ENCODE measurements around the gene DNAJA4. TPM values are rescaled to one million over a fixed set of nuclear protein-coding genes. Genes with fewer than 3 reads are reported as not detected.

The DNAJA4 gene
- polyA plus RNA-seq, 2 of the 4 experiments (the other 2 are of a cell fraction): 0.05 to 0.13 TPM

- Histone ChIP-seq H3K27ac (no peak overlapping the region), H3K9me3 (peaks cover 4% of the 10 kb centered on the region; the same call in 1 of the 3 replicates), H3K4me2 (no peak overlapping the region), H3K4me3 (no peak overlapping the region), H3K4me1 (0 out of 3 replicates have a peak, but pooled peaks cover 3% of the 10 kb centered on the region)
- POLR2A ChIA-PET: interaction anchor here (0.6 kb wide), 1 partner anchor 74 kb away, joined by 3 read pairs; the partner anchor contains the start of gene IDH3A
- CTCF ChIA-PET: interaction anchor here (0.8 to 9.7 kb wide), 6 partner anchors 17 to 115 kb away, joined by 3 to 93 read pairs (median 4); no protein-coding TSS in a partner anchor
- ATAC-seq: no peak
- no peak for DNase-seq (ENCODE audit: low read depth in 1 of 2, low spot score in 1 of 2)
- 35% methylated on average over 4 of the region's 4 CpGs for WGBS (ENCODE audit: missing lambda C conversion rate)
- TF ChIP-seq KDM5A (IDR thresholded peaks at IDR 0.05): no peak
- TF ChIP-seq MAFK (IDR thresholded peaks at IDR 0.05; ENCODE audit: partially characterized antibody): peak; percentile 77
- FAIRE-seq: no peak
These were observed 40.9 kb upstream of the DNAJA4 start for GRCh38 chr15:78223396-78224022.

DNA sequence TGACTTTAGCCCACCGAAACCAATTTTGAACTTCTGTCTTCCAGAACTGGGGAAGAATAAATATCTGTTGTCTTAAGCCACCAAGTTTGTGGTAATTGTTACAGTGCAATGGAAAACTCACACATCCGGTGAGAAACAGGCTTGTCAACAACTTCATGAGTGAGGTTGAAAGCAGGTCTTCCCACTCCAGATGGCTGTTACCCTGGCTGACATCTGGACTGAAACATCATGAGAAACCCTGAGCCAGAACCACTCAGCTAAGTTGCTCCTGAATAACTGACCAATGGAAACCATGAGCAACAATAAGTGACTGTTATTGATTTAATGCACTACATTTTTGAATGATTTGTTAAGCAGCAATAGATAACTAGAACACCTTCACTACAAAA is 40.3 kb upstream of the DNAJA4 start:
- peaks cover 4% of the 10 kb centered on the region; the same call in 1 of the 3 replicates for H3K9me3 ChIP-seq
- ATAC-seq (no peak), FAIRE-seq (no peak), DNase-seq (ENCODE audit: low read depth in 1 of 2, low spot score in 1 of 2) (no peak)
- CTCF ChIA-PET: interaction anchor here (0.8 to 9.7 kb wide), 7 partner anchors 16 to 116 kb away, joined by 3 to 93 read pairs (median 5); partner anchors contain the start of gene CIB2
- 81% methylated on average over 2 of the region's 2 CpGs for WGBS (ENCODE audit: missing lambda C conversion rate)
- no peak for TF ChIP-seq MAFK (IDR thresholded peaks at IDR 0.05; ENCODE audit: partially characterized antibody)
- no peak for TF ChIP-seq CTCF (IDR thresholded peaks at IDR 0.05)
- no peak for TF ChIP-seq NFE2L2 (conservative IDR thresholded peaks at IDR 0.05; ENCODE audit: low read length)
- TF ChIP-seq FOSB (CRISPR knock-in tag; IDR thresholded peaks at IDR 0.05): no peak
- POLR2A ChIA-PET: no interaction called here
- H3K27ac ChIP-seq: no peak overlapping the region
- no peak overlapping the region for H3K4me3 ChIP-seq
- H3K4me1 ChIP-seq: 0 out of 3 replicates have a peak, but pooled peaks cover 3% of the 10 kb centered on the region
- no peak overlapping the region for H3K4me2 ChIP-seq

DNA sequence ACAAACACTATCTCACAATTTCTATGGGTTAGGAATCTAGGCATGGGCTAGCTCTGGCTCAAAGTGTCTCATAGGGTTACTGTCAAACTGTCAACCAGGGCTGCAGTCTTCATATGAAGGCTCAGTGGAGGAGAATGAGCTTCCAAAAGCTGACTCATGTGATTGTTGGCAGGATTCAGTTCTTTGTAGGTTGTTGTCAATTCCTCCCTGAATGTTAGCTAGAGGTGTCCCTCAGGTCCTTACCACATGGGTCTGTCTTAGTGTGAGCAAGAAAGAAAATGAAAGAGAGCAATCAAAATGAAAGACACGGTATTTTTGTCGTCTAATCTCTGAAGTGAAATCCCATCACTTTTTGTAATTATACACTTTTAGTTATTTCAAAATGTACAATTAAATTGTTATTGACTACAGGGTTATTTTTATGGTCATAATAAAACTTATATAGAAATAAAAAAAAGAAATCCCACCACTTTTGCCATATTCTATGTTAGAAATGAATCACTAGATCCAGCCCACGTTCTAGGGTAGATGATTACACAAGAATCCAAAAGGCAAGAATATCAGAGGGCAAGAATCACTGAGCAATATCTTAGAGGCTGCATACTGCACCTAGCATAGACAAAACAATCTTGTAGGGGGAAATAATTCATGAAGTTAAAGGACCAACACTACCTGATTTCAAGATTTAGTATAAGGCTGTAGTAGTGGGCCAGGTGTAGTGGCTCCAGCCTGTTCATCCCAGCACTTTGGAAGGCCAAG is 38.4 kb upstream of the DNAJA4 start:
- no peak for TF ChIP-seq KDM1A (IDR thresholded peaks at IDR 0.05; ENCODE audit: low read depth)
- TF ChIP-seq E2F6 (IDR thresholded peaks at IDR 0.05; ENCODE audit: borderline replicate concordance, low read depth): no peak
- TF ChIP-seq POLR2AphosphoS2 (conservative IDR thresholded peaks at IDR 0.05; ENCODE audit: low read length): no peak
- TF ChIP-seq ZSCAN20 (CRISPR knock-in tag; IDR thresholded peaks at IDR 0.05): no peak
- no peak for TF ChIP-seq RFX5 (IDR thresholded peaks at IDR 0.05)
- TF ChIP-seq CBX2 (IDR thresholded peaks at IDR 0.05; ENCODE audit: borderline replicate concordance, low read depth): no peak
- TF ChIP-seq RCOR1 (IDR thresholded peaks at IDR 0.05; ENCODE audit: low read depth, low read length): no peak
- TF ChIP-seq RARB (CRISPR knock-in tag; IDR thresholded peaks at IDR 0.05): no peak
- no peak for TF ChIP-seq NR3C1 (IDR thresholded peaks at IDR 0.05)
- no peak for TF ChIP-seq HOXA7 (CRISPR knock-in tag; IDR thresholded peaks at IDR 0.05)
- no peak for TF ChIP-seq ATOH8 (CRISPR knock-in tag; IDR thresholded peaks at IDR 0.05; ENCODE audit: low read depth)
- TF ChIP-seq TFCP2L1 (CRISPR knock-in tag; IDR thresholded peaks at IDR 0.05): no peak
- no peak for TF ChIP-seq FOXS1 (CRISPR knock-in tag; IDR thresholded peaks at IDR 0.05)
- no peak for TF ChIP-seq EP300 (IDR thresholded peaks at IDR 0.05)
- no peak for TF ChIP-seq MYC (IDR thresholded peaks at IDR 0.05; ENCODE audit: borderline replicate concordance, low read length)
- no peak for TF ChIP-seq JUNB (IDR thresholded peaks at IDR 0.05)
- ATAC-seq (no peak), DNase-seq (ENCODE audit: low read depth in 1 of 2, low spot score in 1 of 2) (no peak), FAIRE-seq (no peak)
- ChIA-PET CTCF (interaction anchor here (0.5 to 9.7 kb wide), 6 partner anchors 14 to 593 kb away, joined by 3 to 93 read pairs (median 6); no protein-coding TSS in a partner anchor), POLR2A (no interaction called here)
- Histone ChIP-seq H3K4me1 (no peaks in the 10 kb centered on the region), H3K4me2 (no peak overlapping the region), H3K27ac (no peak overlapping the region), H3K9me3 (peaks cover 4% of the 10 kb centered on the region; the same call in 1 of the 3 replicates), H3K4me3 (no peak overlapping the region)
- 81% methylated on average over 3 of the region's 3 CpGs for WGBS (ENCODE audit: missing lambda C conversion rate)

Measured in A549 (cell line).